CD14-positive monocyte (primary cell): ENCODE data around the gene SMYD3. TPM values are rescaled to one million over a fixed set of nuclear protein-coding genes. Genes with fewer than 3 reads are reported as not detected.

Experiments used
- DNase-seq, 3 donors: peaks; one replicate each; pipeline ENCODE4 v3.0.0-alpha.2; 2011 to 2022
- H2AFZ ChIP-seq: 2 replicates; pipeline ENCODE4 v1.6.0; 2012; ENCODE audit warnings: mild to moderate bottlenecking, low read depth, low read length, inconsistent platforms; ENCODE audit not compliant: insufficient read depth, poor library complexity, severe bottlenecking
- H3K27ac ChIP-seq, 2 donors: 1 replicate in 1 of 2; 2 replicates in 1 of 2; pipeline ENCODE4 v1.5.1; 2012 to 2013; ENCODE audit warnings: low read length in 2 of 2, control low read depth in 1 of 2, inconsistent platforms in 1 of 2, low read depth in 1 of 2, mild to moderate bottlenecking in 1 of 2
- H3K27me3 ChIP-seq, 2 donors: one replicate each; pipeline versions ENCODE4 v1.6.0 to v1.6.1; 2011 to 2013; ENCODE audit warnings: low read length in 2 of 2; ENCODE audit not compliant: control insufficient read depth in 2 of 2, insufficient read depth in 2 of 2
- H3K36me3 ChIP-seq, 2 donors: replicated peaks in 1 of 2; 1 replicate in 1 of 2; 2 replicates in 1 of 2; pipeline versions ENCODE4 v1.5.1 to v1.6.1; 2012 to 2013; ENCODE audit warnings: low read length in 2 of 2, control low read depth in 1 of 2, inconsistent platforms in 1 of 2, mild to moderate bottlenecking in 1 of 2; ENCODE audit not compliant: insufficient read depth in 2 of 2, control insufficient read depth in 1 of 2
- H3K4me1 ChIP-seq, 2 donors: 1 replicate in 1 of 2; 2 replicates in 1 of 2; pipeline versions ENCODE4 v1.5.1 to v1.6.1; 2012 to 2013; ENCODE audit warnings: low read length in 2 of 2, control low read depth in 1 of 2, inconsistent platforms in 1 of 2, mild to moderate bottlenecking in 1 of 2, moderate library complexity in 1 of 2; ENCODE audit not compliant: insufficient read depth in 2 of 2, control insufficient read depth in 1 of 2
- H3K4me2 ChIP-seq: replicated peaks from 2 replicates; pipeline ENCODE3; 2012; ENCODE audit warnings: low read length, moderate library complexity, mild to moderate bottlenecking; ENCODE audit not compliant: poor library complexity, severe bottlenecking; ENCODE audit errors: extremely low read depth
- H3K4me3 ChIP-seq, 3 experiments: fragments of 200-600 bp in 1 of 3; sonication (generic) in 1 of 3; replicated peaks in 1 of 3; 1 replicate in 2 of 3; 2 replicates in 1 of 3; pipeline ENCODE4 v1.5.1; 2011 to 2013; ENCODE audit warnings: low read length in 3 of 3, mild to moderate bottlenecking in 3 of 3, control low read depth in 2 of 3, low read depth in 2 of 3, inconsistent platforms in 1 of 3, moderate library complexity in 1 of 3
- H3K79me2 ChIP-seq: 2 replicates; pipeline ENCODE4 v1.6.0; 2012; ENCODE audit warnings: mild to moderate bottlenecking, control low read depth, inconsistent platforms, low read length, moderate library complexity; ENCODE audit not compliant: insufficient read depth
- H3K9ac ChIP-seq: 2 replicates; pipeline ENCODE4 v1.6.0; 2017; ENCODE audit warnings: low read length, mild to moderate bottlenecking; ENCODE audit not compliant: insufficient read depth, poor library complexity, severe bottlenecking
- H3K9me3 ChIP-seq, 2 donors: replicated peaks in 1 of 2; 1 replicate in 1 of 2; 2 replicates in 1 of 2; pipeline versions ENCODE4 v1.5.1 to v1.6.1; 2012 to 2013; ENCODE audit warnings: low read length in 2 of 2, control low read depth in 1 of 2; ENCODE audit not compliant: control insufficient read depth in 1 of 2, insufficient read depth in 1 of 2
- H4K20me1 ChIP-seq: 2 replicates; pipeline ENCODE4 v1.6.0; 2012; ENCODE audit warnings: mild to moderate bottlenecking, low read length, control low read depth, moderate library complexity; ENCODE audit not compliant: insufficient read depth
- H3K27ac Mint-ChIP-seq, 7 donors: one replicate each; pipeline ENCODE4 v1.8.0; 2020; ENCODE audit warnings: mild to moderate bottlenecking in 7 of 7, mixed read lengths in 7 of 7, moderate library complexity in 6 of 7, inconsistent platforms in 2 of 7
- H3K27me3 Mint-ChIP-seq, 3 donors: one replicate each; pipeline ENCODE4 v1.8.0; 2021 to 2022; ENCODE audit warnings: low read depth in 3 of 3, mild to moderate bottlenecking in 3 of 3, mixed read lengths in 3 of 3, moderate library complexity in 3 of 3, inconsistent platforms in 1 of 3
- H3K36me3 Mint-ChIP-seq, 2 donors: one replicate each; pipeline ENCODE4 v1.8.0; 2020; ENCODE audit warnings: mixed read lengths in 2 of 2, inconsistent platforms in 1 of 2, mild to moderate bottlenecking in 1 of 2
- H3K4me1 Mint-ChIP-seq: one replicate; pipeline ENCODE4 v1.8.0; 2020; ENCODE audit warnings: mild to moderate bottlenecking, mixed read lengths
- H3K4me3 Mint-ChIP-seq, 2 donors: one replicate each; pipeline ENCODE4 v1.8.0; 2020; ENCODE audit warnings: mild to moderate bottlenecking in 2 of 2, mixed read lengths in 2 of 2, moderate library complexity in 1 of 2
- H3K9me3 Mint-ChIP-seq, 7 donors: one replicate each; pipeline ENCODE4 v1.8.0; 2020 to 2022; ENCODE audit warnings: mixed read lengths in 7 of 7, mild to moderate bottlenecking in 6 of 7, moderate library complexity in 6 of 7, inconsistent platforms in 2 of 7
- WGBS: methylation state at CpG from one replicate; pipeline ENCODE4 v1.1.5; 2013; ENCODE audit warnings: missing lambda C conversion rate; ENCODE audit not compliant: insufficient coverage; 5-methylcytosine and 5-hydroxymethylcytosine counted together
- intact Hi-C, 2 donors: fragments of 100-400 bp; cut with micrococcal nuclease; formaldehyde crosslinking; loops; one replicate each; pipeline versions ENCODE4 v1.15.0 to v1.15.1; 2023
- polyA plus RNA-seq, 3 donors: library from polyadenylated mRNA; depleted of rRNA in 1 of 3; unstranded in 2 of 3; stranded (reverse) in 1 of 3; fragments of 300-500 nt in 2 of 3; fragments of >200 nt in 1 of 3; fragmentation: Illumina TruSeq in 2 of 3; gene quantifications; 1 replicate in 2 of 3; 2 replicates in 1 of 3; pipeline ENCODE4 v1.2.3, GENCODE V29; 2012 to 2021
- TF ChIP-seq, protein P1 (sequence below): fragments of 200-600 bp; IDR thresholded peaks from one replicate; pipeline ENCODE4 v1.8.0; 2022; ENCODE audit warnings: antibody characterized with exemption, mild to moderate bottlenecking

SMYD3 gene
- polyA plus RNA-seq, 3 donors, result 2.7 to 8.4 (median 4.0) TPM

DNA sequence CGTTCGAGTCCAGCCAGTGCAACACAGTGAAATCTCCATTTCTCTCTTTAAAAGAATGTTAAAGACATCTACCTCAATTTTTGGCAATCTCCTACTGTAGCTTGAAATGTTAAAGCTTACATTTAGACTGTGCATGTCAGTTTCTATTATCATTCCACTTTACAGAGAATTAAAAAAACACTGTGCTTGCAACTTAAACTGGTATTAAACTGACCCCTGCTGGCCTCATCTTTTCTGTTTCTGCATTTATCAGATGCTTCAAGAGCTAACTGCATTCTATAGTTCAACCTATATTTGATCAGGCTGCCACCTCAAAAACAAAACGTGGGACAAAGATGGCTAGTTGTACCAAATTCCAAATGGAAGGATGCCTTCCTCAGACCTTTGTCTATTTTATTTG, 226.5 kb downstream of the SMYD3 start:
- Histone ChIP-seq H3K27ac (no peak overlapping the region), H3K36me3 (no peaks in the 10 kb centered on the region), H3K79me2 (no peaks in the 10 kb centered on the region), H3K27me3 (no peaks in the 10 kb centered on the region), H2AFZ (no peak overlapping the region), H3K9ac (no peak overlapping the region), H3K4me1 (no peaks in the 10 kb centered on the region), H4K20me1 (no peaks in the 10 kb centered on the region), H3K4me3 (no peak overlapping the region), H3K9me3 (no peaks in the 10 kb centered on the region), H3K4me2 (no peak overlapping the region)
- intact Hi-C loops, result loop anchor here (5.0 to 10.0 kb wide), 2 partner anchors 266 to 268 kb away; no protein-coding TSS in a partner anchor
- peaks cover 0 to 2% (median 0%) of the 10 kb centered on the region in 3 donors for H3K27me3 Mint-ChIP-seq
- no peak overlapping the region for H3K4me3 Mint-ChIP-seq
- no CpG with 5 or more reads among the region's 3 CpGs for WGBS
- TF ChIP-seq, protein P1, sequence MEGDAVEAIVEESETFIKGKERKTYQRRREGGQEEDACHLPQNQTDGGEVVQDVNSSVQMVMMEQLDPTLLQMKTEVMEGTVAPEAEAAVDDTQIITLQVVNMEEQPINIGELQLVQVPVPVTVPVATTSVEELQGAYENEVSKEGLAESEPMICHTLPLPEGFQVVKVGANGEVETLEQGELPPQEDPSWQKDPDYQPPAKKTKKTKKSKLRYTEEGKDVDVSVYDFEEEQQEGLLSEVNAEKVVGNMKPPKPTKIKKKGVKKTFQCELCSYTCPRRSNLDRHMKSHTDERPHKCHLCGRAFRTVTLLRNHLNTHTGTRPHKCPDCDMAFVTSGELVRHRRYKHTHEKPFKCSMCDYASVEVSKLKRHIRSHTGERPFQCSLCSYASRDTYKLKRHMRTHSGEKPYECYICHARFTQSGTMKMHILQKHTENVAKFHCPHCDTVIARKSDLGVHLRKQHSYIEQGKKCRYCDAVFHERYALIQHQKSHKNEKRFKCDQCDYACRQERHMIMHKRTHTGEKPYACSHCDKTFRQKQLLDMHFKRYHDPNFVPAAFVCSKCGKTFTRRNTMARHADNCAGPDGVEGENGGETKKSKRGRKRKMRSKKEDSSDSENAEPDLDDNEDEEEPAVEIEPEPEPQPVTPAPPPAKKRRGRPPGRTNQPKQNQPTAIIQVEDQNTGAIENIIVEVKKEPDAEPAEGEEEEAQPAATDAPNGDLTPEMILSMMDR, result peak; percentile 55
- peak; percentile 5 to 23 (median 11) for DNase-seq
- H3K36me3 Mint-ChIP-seq, result no peaks in the 10 kb centered on the region
- H3K9me3 Mint-ChIP-seq, result peaks cover 0 to 2% (median 0%) of the 10 kb centered on the region in 7 donors
- peaks cover 15% of the 10 kb centered on the region for H3K4me1 Mint-ChIP-seq
- H3K27ac Mint-ChIP-seq, result no peak overlapping the region

DNA sequence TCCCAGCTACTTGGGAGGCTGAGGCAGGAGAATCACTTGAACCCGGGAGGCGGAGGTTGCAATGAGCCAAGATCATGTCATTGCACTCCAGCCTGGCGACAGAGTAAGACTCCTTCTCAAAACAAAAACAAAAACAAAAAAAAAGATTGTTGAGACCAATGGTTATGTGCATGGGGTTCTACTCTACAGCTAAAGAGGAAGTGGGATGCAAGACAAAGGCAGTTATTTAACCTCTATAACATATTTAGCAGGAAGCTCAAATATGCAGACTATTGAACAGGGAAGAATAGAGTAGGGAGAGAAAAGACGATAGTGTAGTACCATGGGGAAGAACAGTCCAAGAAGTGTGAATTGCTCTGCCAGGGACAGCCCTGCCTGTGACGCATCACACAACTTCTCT, 227.7 kb downstream of the SMYD3 start:
- Mint-ChIP-seq H3K4me1 (peaks cover 15% of the 10 kb centered on the region), H3K27ac (peak overlapping the region in 2 of 7 donors; percentile 7 to 46), H3K4me3 (no peak overlapping the region), H3K36me3 (no peaks in the 10 kb centered on the region), H3K27me3 (peaks cover 0 to 2% (median 0%) of the 10 kb centered on the region in 3 donors), H3K9me3 (peaks cover 0 to under 1% (median 0%) of the 10 kb centered on the region in 7 donors)
- H3K9me3 ChIP-seq, result no peaks in the 10 kb centered on the region
- no peaks in the 10 kb centered on the region for H3K4me1 ChIP-seq
- no peak overlapping the region for H3K27ac ChIP-seq
- no peak for DNase-seq
- TF ChIP-seq, protein P1, result no peak
- no peaks in the 10 kb centered on the region for H3K27me3 ChIP-seq
- intact Hi-C loops, result no loop called here
- H3K9ac ChIP-seq, result no peak overlapping the region
- no peaks in the 10 kb centered on the region for H4K20me1 ChIP-seq
- H3K36me3 ChIP-seq, result no peaks in the 10 kb centered on the region
- no peaks in the 10 kb centered on the region for H3K79me2 ChIP-seq
- no peak overlapping the region for H2AFZ ChIP-seq
- no peak overlapping the region for H3K4me3 ChIP-seq
- no peak overlapping the region for H3K4me2 ChIP-seq
- WGBS, result no CpG with 5 or more reads among the region's 5 CpGs
